ENCODE results near the gene NKD1.

The NKD1 gene

GRCh38 chr16:50679676-50680555, 131.7 kb downstream of the NKD1 start:
- DNase-seq (ENCODE audit: low read depth): no peak
- H3K4me3 ChIP-seq (ENCODE audit: control insufficient read depth, low read depth, low read length): no peak overlapping the region
- TF ChIP-seq, protein P1, sequence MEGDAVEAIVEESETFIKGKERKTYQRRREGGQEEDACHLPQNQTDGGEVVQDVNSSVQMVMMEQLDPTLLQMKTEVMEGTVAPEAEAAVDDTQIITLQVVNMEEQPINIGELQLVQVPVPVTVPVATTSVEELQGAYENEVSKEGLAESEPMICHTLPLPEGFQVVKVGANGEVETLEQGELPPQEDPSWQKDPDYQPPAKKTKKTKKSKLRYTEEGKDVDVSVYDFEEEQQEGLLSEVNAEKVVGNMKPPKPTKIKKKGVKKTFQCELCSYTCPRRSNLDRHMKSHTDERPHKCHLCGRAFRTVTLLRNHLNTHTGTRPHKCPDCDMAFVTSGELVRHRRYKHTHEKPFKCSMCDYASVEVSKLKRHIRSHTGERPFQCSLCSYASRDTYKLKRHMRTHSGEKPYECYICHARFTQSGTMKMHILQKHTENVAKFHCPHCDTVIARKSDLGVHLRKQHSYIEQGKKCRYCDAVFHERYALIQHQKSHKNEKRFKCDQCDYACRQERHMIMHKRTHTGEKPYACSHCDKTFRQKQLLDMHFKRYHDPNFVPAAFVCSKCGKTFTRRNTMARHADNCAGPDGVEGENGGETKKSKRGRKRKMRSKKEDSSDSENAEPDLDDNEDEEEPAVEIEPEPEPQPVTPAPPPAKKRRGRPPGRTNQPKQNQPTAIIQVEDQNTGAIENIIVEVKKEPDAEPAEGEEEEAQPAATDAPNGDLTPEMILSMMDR (IDR thresholded peaks at IDR 0.05; ENCODE audit: control insufficient read depth, insufficient read depth, low read depth, low read length, missing control alignments): no peak

- TF ChIP-seq, protein P1 (IDR thresholded peaks at IDR 0.05; ENCODE audit: control insufficient read depth, insufficient read depth, low read depth, low read length, missing control alignments): no peak
- DNase-seq (ENCODE audit: low read depth): no peak
Measured at GRCh38 chr16:50680556-50680893, 132.3 kb downstream of the NKD1 start.

GRCh38 chr16:50681021-50681885, 133.1 kb downstream of the NKD1 start, which contains the start of gene SNX20:
SNX20 (minus strand) TSS chr16:50681312; CDS start chr16:50677526, 3,786 bp downstream.
- no peak within 1 kb of the TSS for H3K4me3 ChIP-seq (ENCODE audit: control insufficient read depth, low read depth, low read length)
- TF ChIP-seq, protein P1 (IDR thresholded peaks at IDR 0.05; ENCODE audit: control insufficient read depth, insufficient read depth, low read depth, low read length, missing control alignments): no peak
- DNase-seq (ENCODE audit: low read depth): no peak

More at GRCh38 chr16:50680556-50680893, 132.3 kb downstream of the NKD1 start:
- no peak overlapping the region for H3K4me3 ChIP-seq (ENCODE audit: control insufficient read depth, low read depth, low read length)

GRCh38 chr16:50683689-50684374, 135.6 kb downstream of the NKD1 start:
- no peak for DNase-seq (ENCODE audit: low read depth)
- H3K4me3 ChIP-seq (ENCODE audit: control insufficient read depth, low read depth, low read length): no peak overlapping the region
- TF ChIP-seq, protein P1 (IDR thresholded peaks at IDR 0.05; ENCODE audit: control insufficient read depth, insufficient read depth, low read depth, low read length, missing control alignments): no peak

DNA sequence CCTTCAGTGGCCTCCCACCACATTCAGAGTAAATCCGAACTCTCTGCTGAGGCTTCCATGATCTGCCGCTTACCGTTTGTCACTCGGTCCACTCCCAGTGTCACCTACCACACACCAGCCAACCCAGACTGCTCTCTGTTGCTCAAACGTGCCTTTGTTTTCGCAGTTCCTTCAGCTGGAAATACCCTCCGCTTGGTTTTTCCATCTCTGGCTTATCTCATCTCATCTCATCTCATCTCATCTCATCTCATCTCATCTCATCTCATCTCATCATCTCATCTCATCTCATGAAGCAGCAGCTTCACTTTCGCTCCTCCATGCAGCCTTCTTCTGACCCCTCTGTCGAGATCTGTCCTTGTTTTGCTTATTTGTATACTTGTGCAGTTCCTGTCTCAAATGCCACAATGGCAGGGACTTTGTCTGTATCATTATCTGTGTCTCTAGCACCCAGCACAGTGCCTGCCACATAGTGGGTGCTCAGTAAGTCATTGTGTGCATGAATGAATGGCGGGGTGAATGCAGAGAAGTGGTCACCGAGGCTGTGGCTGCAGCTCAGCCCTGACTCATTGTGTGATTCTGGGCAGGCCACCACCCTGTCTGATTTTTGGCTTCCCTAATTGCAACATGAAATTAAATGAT, 136.7 kb downstream of the NKD1 start:
- TF ChIP-seq, protein P1 (IDR thresholded peaks at IDR 0.05; ENCODE audit: control insufficient read depth, insufficient read depth, low read depth, low read length, missing control alignments): no peak
- DNase-seq (ENCODE audit: low read depth): no peak
- H3K4me3 ChIP-seq (ENCODE audit: control insufficient read depth, low read depth, low read length): no peak overlapping the region

Measured in AG09309 (cell line).